Measurements from ENCODE around the gene MTHFD2L. TPM values are rescaled to one million over a fixed set of nuclear protein-coding genes. Genes with fewer than 3 reads are reported as not detected.

Gene MTHFD2L
- total and polyA plus RNA-seq, 9 of the 15 experiments (the other 6 are each of a cell fraction or from before 2014, with no cell fraction given): 10.0 to 39.0 (median 26.0) TPM

- ATAC-seq (no peak), DNase-seq (ENCODE audit: extremely low read depth in 1 of 4, low spot score in 3 of 4) (no peak), FAIRE-seq (no peak)
- Histone ChIP-seq H3K4me3 (no peak overlapping the region), H3K27me3 (ENCODE audit: control insufficient read depth in 2 of 2, insufficient read depth in 2 of 2, low read length in 2 of 2) (no peaks in the 10 kb centered on the region), H4K20me1 (replicated peaks; ENCODE audit: control insufficient read depth, insufficient read depth, low read length) (no peaks in the 10 kb centered on the region), H3K9me3 (replicated peaks; ENCODE audit: control insufficient read depth, insufficient read depth, low read depth, low read length) (no peaks in the 10 kb centered on the region), H3K9me1 (ENCODE audit: control insufficient read depth, insufficient read depth, low read length) (no peaks in the 10 kb centered on the region), H3K27ac (ENCODE audit: extremely low read depth, low read depth, low read length) (no peak overlapping the region), H3K9ac (ENCODE audit: insufficient read depth in 1 of 2, low read depth in 2 of 2, low read length in 2 of 2) (no peak overlapping the region), H3K4me1 (replicated peaks in 1 of 2; ENCODE audit: control insufficient read depth in 2 of 2, insufficient read depth in 2 of 2, low read length in 2 of 2) (no peaks in the 10 kb centered on the region), H3K36me3 (ENCODE audit: control insufficient read depth, insufficient read depth, low read length) (peaks cover 32% of the 10 kb centered on the region), H3K79me2 (ENCODE audit: control insufficient read depth, insufficient read depth, low read length) (peaks cover 92% of the 10 kb centered on the region), H2AFZ (ENCODE audit: low read depth, low read length) (no peak overlapping the region), H3K4me2 (ENCODE audit: insufficient read depth, low read length) (no peak overlapping the region)
- no peak for TF ChIP-seq TARDBP (IDR thresholded peaks at IDR 0.05)
- TF ChIP-seq PML (IDR thresholded peaks at IDR 0.05; ENCODE audit: low read length): no peak
- no peak for TF ChIP-seq ZMIZ1 (IDR thresholded peaks at IDR 0.05; ENCODE audit: low read depth in 2 of 2, low read length in 2 of 2)
- no peak for TF ChIP-seq FOXJ2 (tag; IDR thresholded peaks at IDR 0.05)
- no peak for TF ChIP-seq PTRF (tag; IDR thresholded peaks at IDR 0.05)
- TF ChIP-seq ZNF551 (CRISPR knock-in tag; IDR thresholded peaks at IDR 0.05): no peak
- TF ChIP-seq ATF7 (IDR thresholded peaks at IDR 0.05): no peak
- TF ChIP-seq POLR3G (IDR thresholded peaks at IDR 0.05; ENCODE audit: extremely low read depth, insufficient read length, insufficient replicate concordance): no peak
- TF ChIP-seq RUNX1 (IDR thresholded peaks at IDR 0.05; ENCODE audit: low read depth): no peak
- no peak for TF ChIP-seq SRSF7 (optimal IDR thresholded peaks at IDR 0.05; ENCODE audit: low read depth, low read length)
- TF ChIP-seq ZNF324 (CRISPR knock-in tag; IDR thresholded peaks at IDR 0.05): no peak
- TF ChIP-seq ZNF696 (CRISPR knock-in tag; conservative IDR thresholded peaks at IDR 0.05): no peak
- no peak for TF ChIP-seq THAP12 (CRISPR knock-in tag; IDR thresholded peaks at IDR 0.05)
- intact Hi-C loops (cut with micrococcal nuclease) (no loop called here), in situ Hi-C loops (cut with MboI) (no loop called here)
- ChIA-PET CTCF (ENCODE audit: low intra/inter-chr PET ratio) (no interaction called here), POLR2A (interaction anchor here (0.6 kb wide), 1 partner anchor 61 kb away, joined by 3 read pairs; no protein-coding TSS in a partner anchor)
- 91% methylated on average over 2 of the region's 2 CpGs for WGBS (ENCODE audit: insufficient coverage, low coverage, missing lambda C conversion rate)
- BruUV-seq (replicated peaks): no TSS peak
Observed at GRCh38 chr4:74293558-74293957, 135.6 kb downstream of the MTHFD2L start.

Data from K562 (cell line).